ENCODE results near the gene RIMBP2.

Gene RIMBP2

DNA sequence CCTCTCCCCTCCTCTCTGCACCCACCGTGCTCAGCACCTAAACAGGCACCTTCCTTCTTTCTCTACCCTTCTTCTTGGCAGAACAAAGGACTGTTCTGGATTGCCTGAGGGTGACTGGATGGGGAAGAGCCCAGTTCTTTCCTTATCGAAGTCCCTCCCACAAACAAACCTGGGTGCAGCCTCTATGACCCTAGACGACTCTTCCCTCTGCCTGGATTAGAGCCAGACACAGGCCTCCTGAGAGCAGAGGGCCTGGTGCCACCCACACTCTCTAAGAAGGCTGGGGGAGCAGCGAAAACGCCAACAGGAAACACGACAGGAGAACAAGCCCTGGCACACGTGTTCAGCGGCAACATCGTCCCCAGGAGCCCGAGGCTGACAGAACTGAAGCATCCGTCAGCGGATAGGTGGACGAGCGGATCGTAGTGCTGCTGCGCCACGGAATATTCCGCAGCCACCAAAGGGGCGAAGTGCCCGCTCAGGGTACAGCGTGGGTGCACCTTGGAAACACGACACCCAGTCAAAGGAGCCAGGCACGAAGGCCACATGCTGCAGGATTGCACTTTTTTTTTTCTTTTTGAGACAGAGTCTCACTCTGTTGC lies 38.0 kb downstream of the RIMBP2 start:
- DNase-seq (ENCODE audit: low spot score): no peak

DNA sequence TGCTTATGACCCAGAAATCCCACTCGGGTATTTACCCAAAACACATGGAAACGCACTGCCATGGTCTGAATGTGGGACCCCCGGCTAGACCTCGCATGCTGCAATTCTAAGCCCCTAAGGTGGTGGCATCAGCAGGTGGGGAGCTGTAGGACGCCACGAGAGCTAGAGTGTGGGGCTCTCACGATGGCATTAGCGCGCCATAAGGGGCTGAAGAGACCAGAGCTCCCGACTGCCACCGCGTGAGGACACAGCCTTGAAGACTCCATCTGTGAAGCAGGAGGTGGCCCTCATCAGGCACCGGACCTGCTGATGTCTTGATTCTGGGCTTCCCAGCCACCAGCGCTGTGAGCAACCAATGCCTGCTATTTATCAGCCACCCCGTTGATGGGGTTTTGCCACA lies 40.3 kb downstream of the RIMBP2 start:
- DNase-seq (ENCODE audit: low spot score): no peak

DNA sequence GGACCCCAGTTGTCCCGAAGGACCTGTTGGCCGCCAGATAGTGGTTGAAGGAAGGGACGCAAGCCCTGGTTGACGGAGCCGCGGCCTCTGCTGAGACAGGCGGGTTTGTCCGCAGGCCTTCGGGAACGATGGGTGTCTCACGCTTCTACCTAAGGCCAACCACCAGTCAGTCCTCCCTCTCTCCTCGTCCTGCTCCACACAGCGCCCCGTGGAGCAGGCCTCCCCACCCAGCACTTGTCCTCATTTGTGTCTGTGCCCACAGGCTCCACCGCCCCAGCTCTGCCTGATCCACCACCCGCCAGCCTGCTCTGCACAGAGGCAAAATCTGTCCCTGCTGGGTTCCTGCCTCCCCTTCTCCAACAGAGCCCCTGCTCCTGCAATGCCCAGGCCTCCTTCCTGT lies 41.0 kb downstream of the RIMBP2 start:
- DNase-seq (ENCODE audit: low spot score): no peak

DNA sequence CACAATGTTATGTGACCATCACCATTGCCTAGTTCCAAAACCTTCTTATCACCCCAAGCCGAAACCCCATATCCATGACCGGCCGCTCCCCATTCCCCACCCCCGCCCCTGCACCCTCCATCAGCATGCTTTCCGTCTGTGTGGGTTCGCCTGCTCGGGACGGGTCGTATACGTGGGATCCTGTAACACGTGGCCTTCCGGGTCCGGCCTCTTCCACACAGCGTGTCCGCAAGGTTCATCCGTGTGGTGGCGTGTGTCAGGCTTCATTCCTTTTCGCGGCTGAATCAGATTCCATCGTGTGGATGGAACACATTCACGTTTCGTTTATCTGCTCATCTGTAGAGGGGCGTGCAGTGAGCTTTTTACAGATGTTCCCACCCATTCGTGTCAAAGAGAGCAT lies 41.4 kb downstream of the RIMBP2 start:
- DNase-seq (ENCODE audit: low spot score): no peak

DNA sequence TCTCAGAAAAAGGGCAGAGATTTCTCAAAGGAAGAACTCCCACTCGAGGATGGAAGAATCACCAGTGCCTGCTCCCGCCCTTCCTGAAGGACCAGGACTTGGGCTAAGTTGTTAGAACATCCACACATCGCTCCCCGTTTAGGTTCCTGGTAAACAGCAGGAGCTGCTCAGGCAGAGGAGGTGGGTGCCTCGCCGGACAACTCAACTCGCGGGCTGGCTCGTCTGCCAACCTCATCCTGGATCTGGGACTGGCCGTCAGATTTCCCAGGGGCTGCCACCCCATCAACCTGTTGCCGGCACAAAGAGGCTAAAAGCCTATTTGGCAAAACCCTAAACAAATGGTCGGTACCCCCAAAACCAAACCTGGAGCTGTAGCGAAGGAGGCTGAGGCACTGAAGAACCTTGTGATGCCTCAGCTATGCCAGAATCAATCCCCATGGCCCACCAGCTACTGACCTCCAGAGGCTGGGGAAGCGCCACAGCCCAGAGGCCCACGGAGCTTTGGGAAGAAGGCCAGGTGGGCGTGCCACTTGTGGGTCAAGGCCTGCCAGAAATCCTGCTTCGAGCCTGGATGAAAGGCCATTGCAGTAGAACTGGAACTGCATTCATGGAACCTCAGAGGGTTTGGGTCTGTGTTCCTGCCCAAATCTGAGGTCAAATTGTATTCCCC lies 42.9 kb downstream of the RIMBP2 start:
- no peak for DNase-seq (ENCODE audit: low spot score)

DNA sequence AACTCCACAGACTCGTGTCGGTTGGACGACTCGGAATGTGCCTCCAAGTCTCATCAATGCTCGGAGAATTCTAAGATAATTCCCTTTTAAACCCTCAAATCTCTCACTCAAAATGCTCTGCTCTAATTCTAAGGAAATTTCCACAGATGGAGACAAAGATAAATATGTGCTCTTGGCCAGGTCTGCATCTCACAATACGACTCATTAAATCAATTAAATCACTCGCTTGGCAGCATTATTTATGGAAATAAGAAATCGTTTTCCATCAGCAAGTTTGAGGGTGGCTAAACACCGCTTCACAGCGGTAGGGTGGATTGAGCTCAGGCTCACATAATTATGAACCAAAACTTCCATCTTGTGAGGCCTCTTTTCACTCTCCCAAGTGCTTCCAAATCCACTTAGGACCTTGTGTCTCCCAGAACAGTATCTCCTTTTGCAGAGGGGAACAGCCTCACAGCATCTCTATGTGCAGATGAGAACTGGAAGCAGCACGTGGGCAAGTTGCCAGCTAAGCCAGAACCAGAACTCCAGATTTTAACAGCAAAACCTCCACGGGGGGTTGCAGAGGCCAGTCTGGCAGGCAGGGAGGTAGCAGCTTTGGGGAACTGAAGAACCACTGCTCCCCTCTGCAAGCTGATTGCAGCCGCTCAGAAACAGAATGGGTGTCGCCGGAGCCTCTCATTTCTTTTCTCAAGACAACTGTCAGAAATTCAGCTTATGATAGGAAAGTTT lies 43.8 kb downstream of the RIMBP2 start:
- DNase-seq (ENCODE audit: low spot score): no peak

DNA sequence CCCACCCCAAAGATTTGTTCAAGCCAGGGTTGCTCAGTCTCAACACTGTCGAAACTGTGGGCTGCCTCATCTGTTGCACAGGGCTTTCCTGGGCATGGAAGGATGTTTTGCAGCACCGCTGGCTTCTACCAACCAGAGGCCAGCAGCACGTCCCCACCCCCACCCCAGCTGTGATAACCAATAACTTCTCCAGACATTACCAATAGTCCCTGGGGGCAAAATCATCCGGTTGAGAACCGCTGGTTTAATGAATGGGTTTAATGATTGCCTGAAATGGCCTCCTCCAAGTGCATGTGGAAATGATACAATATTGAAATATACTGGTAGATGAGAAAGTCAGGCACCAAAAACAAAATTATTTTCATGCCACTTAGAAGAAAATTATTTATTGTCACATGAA lies 44.5 kb downstream of the RIMBP2 start:
- DNase-seq (ENCODE audit: low spot score): no peak

DNA sequence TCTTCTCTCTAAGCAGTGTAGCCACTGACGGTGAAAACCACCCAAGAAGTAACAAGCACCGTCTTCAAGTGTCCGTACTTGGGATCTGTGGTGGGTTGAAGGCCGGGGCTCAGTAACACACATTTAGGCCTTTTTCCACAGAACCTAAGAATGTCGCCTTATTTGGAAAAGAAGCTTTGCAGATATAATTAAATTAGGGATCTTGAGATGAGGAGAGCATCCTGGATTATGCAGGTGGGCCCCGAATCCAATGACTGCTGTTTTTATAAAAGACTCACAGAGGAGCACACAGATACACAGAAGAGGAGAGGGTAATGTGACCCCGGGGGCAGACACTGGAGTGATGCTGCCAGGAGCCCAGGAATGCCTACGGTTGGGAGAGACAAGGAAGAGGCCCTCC lies 46.3 kb downstream of the RIMBP2 start:
- DNase-seq (ENCODE audit: low spot score): no peak

DNA sequence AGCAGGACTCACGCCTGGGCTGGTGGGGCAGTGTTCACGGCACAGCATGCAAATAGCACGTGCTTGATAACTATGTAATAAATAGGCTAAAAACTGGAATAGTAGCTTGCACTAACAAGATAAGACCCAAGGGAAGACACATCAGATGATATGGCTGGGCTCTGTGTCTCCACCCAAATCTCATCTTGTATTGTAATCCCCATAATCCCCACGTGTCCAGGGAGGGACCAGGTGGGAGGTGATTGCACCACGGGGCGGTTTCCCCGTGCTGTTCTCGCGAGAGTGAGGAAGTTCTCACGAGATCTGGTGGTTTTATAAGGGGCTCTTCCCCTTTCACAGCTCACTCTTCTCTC lies 46.9 kb downstream of the RIMBP2 start:
- DNase-seq (ENCODE audit: low spot score): no peak

DNA sequence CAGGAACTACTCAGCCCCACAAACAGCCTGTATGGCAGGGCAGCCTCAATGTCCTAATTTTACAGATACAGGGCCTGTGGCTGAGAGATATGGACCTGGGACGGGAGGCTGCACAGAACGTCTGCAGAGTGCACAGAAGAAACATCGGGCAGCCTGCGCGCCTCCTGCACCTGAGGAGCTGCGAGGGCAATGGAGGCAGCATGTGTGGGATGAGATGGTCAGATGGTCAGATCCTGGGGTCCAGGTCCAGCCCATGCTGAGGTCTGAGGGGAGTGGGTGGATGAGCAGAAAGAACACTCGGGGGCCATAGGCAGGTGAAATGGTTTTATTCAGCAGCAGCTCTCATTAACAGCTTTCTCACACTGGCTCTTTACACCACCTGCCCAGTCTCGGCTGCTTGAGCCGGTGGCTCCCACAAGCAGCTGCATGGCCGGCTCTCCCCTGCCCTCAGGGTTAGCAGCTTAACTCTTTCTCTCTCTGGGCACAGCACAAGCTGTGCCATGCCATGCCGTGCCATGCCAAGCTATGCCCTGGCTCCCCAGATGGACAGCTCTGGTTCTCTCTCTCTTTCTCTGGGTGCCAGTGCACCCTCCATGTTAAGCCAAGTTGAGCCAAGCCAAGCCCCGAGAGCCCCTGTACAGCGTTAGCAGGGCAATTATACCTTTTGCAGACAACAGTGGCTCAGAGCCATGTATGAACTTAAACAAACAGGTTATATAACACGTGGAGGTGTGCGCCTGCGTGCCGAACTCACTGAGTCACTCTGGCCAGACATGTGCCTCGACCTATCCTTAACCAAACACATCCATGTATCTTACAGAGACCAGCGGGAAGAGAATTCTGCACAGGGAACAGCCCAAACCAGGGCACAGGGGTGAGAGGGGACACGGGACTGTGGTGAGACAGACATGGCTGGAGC lies 47.6 kb downstream of the RIMBP2 start:
- no peak for DNase-seq (ENCODE audit: low spot score)

DNA sequence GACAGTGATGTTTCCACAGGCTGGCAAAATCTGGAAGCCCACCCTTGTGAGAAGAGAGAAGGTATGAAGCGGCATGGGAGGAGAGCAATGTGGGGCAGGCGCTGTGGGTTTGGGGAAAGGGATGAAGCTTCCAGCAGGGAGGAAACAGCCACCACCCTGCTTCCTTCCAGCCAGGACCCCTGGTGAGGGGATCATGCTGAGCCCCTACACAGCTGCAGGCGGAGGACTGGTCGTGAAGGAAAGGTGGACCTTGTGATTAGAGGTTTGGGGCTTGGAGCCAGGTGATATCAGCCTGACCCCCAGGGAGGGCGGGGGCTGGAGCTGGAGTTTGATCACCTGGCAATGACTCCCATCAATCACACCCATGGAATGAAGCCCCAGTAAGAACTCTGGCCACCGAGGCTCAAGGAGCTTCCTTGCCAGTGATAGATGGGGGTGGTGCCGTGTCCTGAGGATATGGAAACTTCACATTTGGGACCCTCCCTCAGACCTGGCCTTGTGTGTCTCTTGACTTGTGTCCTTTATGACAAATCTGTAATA lies 48.6 kb downstream of the RIMBP2 start:
- no peak for DNase-seq (ENCODE audit: low spot score)

DNA sequence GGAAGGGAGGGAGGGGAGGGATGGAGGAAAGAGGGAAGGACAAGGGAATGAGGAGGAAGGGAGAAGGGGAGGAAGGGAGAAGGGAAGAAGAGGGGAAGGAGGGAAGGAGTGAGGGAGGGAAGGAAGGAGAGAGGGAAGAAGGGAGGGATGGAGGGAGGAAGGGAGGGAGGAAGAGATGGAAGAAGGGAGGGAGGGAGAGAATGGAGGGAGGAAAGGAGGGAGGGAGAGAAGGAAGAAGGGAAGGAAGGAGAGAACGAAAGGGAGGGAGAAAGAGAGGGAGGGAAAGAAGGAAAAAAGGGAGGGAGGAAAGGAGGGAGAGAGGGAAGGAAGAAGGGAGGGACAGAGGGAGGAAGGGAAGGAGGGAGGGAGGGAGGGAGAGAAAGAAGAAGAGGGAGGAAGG lies 49.5 kb downstream of the RIMBP2 start:
- DNase-seq (ENCODE audit: low spot score): no peak

DNA sequence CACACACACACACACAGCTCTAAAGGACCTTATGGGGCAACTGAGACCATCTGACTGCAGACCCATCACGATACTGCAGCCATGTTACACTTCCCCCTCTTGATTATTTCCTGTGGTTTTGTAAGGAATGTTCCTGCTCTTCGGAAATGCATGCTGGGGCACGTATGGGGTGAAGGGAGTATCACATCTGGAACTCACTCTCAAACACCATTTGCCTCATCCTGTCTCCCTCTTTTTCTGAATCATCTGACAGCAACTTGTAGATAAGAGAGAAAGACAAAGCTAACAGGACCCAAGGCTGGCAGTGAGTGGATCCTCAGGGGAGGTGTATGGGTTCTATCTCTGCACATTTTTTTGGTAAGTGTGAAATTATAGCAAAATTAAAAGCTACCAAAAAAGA lies 50.3 kb downstream of the RIMBP2 start:
- DNase-seq (ENCODE audit: low spot score): no peak

DNA sequence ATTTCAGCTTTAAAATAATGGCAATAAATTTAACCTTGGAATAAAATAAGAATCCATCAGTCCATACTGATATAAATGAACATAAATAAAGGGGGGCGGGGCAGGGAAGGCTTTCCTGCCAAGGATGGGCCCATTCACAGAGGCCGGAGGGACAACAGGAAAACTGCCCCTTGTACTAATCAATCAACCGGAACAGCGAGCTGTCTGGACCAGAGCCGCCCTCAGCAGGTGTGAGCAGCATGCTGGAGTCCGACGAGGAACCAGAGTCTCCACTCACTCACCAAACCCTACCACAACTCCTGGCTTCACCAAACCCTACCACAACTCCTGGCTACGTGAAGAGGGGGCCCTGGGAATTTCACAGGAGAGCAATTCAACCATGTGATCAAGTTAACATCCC lies 51.3 kb downstream of the RIMBP2 start:
- DNase-seq (ENCODE audit: low spot score): no peak

DNA sequence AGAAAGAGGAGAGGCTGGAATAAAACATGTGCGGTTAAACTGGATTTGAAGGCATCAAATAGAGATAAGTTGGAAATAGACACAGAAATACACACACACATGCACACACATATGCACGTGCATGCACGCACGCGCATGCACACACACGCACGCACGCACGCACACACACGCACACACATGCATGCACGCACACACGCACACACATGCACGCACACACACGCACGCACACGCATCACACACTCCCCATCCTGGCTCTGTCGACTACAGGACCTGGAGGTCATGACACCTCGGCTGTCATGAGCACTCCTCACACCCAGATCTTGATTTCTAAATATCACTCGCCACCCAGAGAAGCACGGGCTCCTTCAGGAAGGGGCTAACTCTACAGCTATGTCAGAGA lies 51.8 kb downstream of the RIMBP2 start:
- DNase-seq (ENCODE audit: low spot score): no peak

DNA sequence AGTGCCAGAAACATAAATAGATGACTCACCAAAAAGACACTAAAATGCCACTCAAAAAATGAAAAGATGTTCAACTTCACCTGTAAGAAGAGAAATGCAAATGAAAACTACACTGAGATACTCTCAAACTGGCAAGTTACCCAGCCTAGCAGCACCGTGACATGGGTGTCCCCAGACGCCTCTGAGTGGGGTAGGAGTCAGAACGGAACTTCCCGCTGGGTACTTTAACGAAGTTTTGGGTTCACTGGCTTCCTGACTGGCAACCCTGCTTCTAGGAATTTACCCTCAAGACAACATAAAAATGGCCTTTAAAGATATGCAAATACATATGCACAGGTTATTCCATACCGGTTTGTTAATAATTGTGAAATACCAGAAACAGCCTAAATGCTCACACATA lies 52.6 kb downstream of the RIMBP2 start:
- DNase-seq (ENCODE audit: low spot score): no peak

DNA sequence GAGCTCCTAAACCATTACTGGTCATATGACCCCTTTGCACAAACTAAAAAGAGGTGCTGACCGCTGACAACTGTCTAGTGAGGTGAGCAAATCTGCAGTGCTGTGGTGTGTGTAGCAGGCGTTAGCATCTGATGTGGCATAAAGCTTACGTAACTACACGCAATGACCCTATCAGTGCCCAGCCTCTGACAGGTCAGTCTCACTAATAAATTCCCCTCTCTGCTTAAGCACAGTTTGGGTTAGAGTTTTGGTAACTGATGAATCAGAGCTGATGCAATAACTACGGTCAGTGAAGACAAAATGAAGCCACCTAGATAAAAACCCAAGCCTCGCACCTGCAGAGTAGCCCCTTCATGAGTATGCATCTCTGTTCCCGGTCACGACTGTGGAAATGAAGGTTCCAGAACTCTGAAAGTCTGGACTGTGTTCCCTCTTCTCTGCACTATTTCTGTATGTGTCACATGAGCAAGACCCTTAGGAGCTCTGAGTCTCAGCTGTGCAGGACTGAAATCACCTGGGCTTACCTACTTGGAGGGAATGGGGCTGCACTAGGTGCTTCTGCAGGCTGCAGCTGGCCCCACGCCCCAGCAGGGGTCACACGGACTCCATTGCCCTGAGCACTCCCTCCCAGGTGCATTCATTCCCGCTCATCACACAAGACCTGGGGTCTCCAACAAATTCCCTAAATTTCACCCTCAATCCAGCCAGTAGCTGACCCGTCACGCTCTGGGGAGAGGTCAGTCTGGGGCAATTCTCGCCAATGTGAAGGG lies 54.4 kb downstream of the RIMBP2 start:
- DNase-seq (ENCODE audit: low spot score): no peak

DNA sequence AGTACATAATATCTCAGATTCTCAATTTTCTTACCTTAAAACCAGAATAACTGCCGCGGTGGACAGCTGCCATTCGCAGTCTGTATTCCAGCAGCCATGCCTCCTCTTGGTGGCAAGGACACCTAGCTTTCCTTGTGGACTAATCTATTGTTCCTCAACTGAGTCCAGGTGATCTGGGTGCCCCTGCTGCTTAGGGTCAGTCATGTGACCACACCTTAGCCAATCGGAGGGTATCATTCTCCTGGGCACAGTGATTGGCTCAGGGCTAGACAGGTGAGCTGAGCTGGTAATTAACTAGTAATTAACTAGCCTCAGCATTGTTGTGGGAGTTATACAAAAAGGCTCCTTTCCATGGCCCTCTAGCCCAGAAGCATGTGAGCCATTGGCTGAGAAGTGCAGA lies 55.0 kb downstream of the RIMBP2 start:
- DNase-seq (ENCODE audit: low spot score): no peak

DNA sequence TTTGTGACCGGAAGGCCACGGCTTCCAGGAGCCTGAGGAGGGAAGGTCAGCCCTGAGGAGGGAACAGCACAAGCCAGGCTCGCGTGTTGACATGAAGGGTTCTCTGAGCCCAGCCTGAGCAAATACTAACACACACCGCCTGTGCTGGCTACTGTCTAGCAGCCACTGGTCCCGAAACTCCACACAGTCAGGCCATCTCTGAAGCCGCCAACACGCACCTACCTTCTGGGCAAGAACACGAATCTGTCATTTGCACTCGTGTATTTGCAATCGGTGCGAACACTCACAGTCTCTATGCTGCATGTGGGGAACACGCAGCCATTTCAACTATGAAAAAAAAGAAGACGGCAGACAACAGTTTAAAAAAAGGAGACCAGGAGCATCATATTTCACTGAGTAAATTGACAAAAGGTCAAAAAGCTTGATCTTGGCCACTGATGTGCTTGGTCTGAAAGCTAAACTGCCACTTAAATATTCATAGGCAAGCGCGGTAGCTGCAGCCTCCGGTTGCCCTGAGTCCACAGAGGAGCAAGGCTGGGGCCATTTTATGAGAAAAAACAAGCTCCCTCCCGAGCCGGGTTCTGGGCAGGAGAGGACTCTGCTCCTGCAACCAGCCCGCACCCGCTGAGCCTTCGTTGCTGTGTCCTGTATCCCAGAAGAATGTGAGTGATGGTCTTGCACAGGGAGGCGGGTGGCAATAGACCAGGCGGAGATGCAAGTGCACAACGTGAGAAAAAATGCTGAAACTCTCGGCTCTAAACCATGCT lies 57.8 kb downstream of the RIMBP2 start:
- DNase-seq (ENCODE audit: low spot score): no peak

DNA sequence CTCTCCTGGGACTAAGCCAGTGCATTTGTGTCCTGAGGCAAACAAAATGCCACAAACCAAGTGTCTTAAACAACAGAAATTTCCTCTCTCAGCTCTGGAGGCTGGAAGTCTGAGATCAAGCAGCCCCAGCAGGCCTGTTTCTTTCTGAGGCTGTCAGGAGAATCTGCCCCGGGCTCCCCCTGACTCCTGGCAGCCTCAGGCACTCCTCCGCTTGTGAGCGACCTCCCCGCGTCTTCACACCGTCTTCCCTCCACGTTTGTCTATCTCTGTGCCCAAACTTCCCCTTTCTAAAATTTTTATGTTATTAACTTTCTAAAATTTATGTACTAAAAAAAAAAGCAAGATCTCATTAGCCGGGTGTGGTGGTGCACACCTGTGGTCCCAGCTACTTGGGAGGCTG lies 59.7 kb downstream of the RIMBP2 start:
- no peak for DNase-seq (ENCODE audit: low spot score)

DNA sequence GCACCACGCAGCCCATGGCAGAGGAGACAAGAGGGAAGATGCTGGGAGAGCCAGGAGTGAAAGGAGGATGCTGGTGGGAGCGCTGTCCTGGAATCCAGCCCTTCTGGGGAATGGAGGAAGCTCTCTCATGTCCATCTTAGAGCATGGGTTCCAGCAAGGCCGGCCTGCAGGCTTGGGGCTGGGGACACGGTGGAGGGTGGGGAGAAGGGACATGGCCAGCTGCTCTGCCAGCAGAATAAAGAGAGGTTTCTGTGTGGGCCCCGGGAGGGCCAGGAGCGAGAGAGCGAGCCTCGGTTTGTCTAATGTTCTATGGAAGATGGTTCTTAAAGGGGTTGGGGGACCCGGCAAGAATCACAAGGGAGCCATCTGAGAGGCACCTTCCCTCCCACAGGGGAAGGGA lies 60.2 kb downstream of the RIMBP2 start:
- DNase-seq (ENCODE audit: low spot score): no peak
